Neural cell (in vitro differentiated cells): Measurements from ENCODE around the gene DAGLA. TPM values are rescaled to one million over a fixed set of nuclear protein-coding genes. Genes with fewer than 3 reads are reported as not detected.
"Not testable (repeated sequence)": the region's sequence is repeated elsewhere in the genome, so short reads cannot be mapped to it uniquely, and the experiment has no call there.

Source experiments
- H2AFZ ChIP-seq: fragments of 200-600, 300-800 bp; sonication (generic), shearing (Covaris generic); 2 replicates; pipeline ENCODE4 v1.6.0; 2014; ENCODE audit warnings: low read depth, mild to moderate bottlenecking, antibody characterized with exemption, low read length, moderate library complexity
- H3F3A ChIP-seq: fragments of 200-600 bp; shearing (Covaris generic); 2 replicates; pipeline ENCODE4 v1.6.1; 2016; ENCODE audit warnings: mild to moderate bottlenecking, moderate library complexity, mixed read lengths, antibody characterized with exemption, low read length; ENCODE audit not compliant: insufficient read depth, poor library complexity, severe bottlenecking
- H3K27ac ChIP-seq: fragments of 200-600, 300-800 bp; sonication (generic), shearing (Covaris generic); 2 replicates; pipeline ENCODE4 v1.5.1; 2014; ENCODE audit warnings: mild to moderate bottlenecking, low read length, moderate library complexity
- H3K27me3 ChIP-seq: fragments of 300-800, 200-600 bp; sonication (generic), shearing (Covaris generic); 2 replicates; pipeline ENCODE4 v1.6.0; 2014; ENCODE audit warnings: mild to moderate bottlenecking, low read depth, low read length, moderate library complexity; ENCODE audit not compliant: insufficient read depth
- H3K36me3 ChIP-seq: fragments of 300-800, 200-600 bp; sonication (generic), shearing (Covaris generic); 2 replicates; pipeline ENCODE4 v1.5.1; 2014; ENCODE audit warnings: mild to moderate bottlenecking, antibody characterized with exemption, low read length, moderate library complexity; ENCODE audit not compliant: insufficient read depth
- H3K4me2 ChIP-seq: fragments of 300-800, 200-600 bp; sonication (generic), shearing (Covaris generic); 2 replicates; pipeline ENCODE4 v1.6.0; 2014; ENCODE audit warnings: mild to moderate bottlenecking, low read length
- H3K4me3 ChIP-seq: fragments of 300-800, 200-600 bp; sonication (generic), shearing (Covaris generic); 2 replicates; pipeline ENCODE4 v1.5.1; 2014; ENCODE audit warnings: mild to moderate bottlenecking, low read length, moderate library complexity
- H3K79me2 ChIP-seq: fragments of 200-600 bp; shearing (Covaris generic); replicated peaks from 2 replicates; pipeline ENCODE4 v1.6.0; 2014; ENCODE audit warnings: mild to moderate bottlenecking, low read length, moderate library complexity; ENCODE audit not compliant: insufficient read depth
- H3K9ac ChIP-seq: fragments of 300-800, 200-600 bp; sonication (generic), shearing (Covaris generic); 2 replicates; pipeline ENCODE4 v1.6.1; 2016; ENCODE audit warnings: mild to moderate bottlenecking, low read length, mixed read lengths
- H3K9me2 ChIP-seq: fragments of 200-600 bp; shearing (Covaris generic); 2 replicates; pipeline ENCODE4 v1.6.1; 2016; ENCODE audit warnings: mild to moderate bottlenecking, low read length, mixed read lengths; ENCODE audit not compliant: insufficient read depth
- H3K9me3 ChIP-seq: fragments of 200-600, 300-800 bp; sonication (generic), shearing (Covaris generic); 2 replicates; pipeline ENCODE4 v1.6.1; 2016; ENCODE audit warnings: mild to moderate bottlenecking, mixed run types, low read length, moderate library complexity, mixed read lengths
- H4K20me1 ChIP-seq: fragments of 200-600 bp; shearing (Covaris generic); 2 replicates; pipeline ENCODE4 v1.6.1; 2016; ENCODE audit warnings: mild to moderate bottlenecking, mixed run types; ENCODE audit not compliant: insufficient read depth
- CTCF ChIP-seq: fragments of 450-650 bp; IDR thresholded peaks from 2 replicates; pipeline ENCODE4 v1.5.1; 2014; ENCODE audit warnings: antibody characterized with exemption, mild to moderate bottlenecking, moderate library complexity; ENCODE audit not compliant: poor library complexity, severe bottlenecking
- EP300 ChIP-seq: fragments of 450-650 bp; conservative IDR thresholded peaks from 2 replicates; pipeline ENCODE4 v1.6.1; 2014; ENCODE audit warnings: antibody characterized with exemption, mild to moderate bottlenecking, moderate library complexity; ENCODE audit not compliant: poor library complexity, severe bottlenecking
- EZH2 ChIP-seq: fragments of 200-600, 300-800 bp; shearing (Covaris generic), sonication (generic); IDR thresholded peaks from 2 replicates; pipeline ENCODE4 v1.6.1; 2014; ENCODE audit warnings: antibody characterized with exemption, low read length, borderline replicate concordance, mild to moderate bottlenecking; ENCODE audit not compliant: insufficient read depth, poor library complexity, severe bottlenecking
- MXI1 ChIP-seq: fragments of 450-650 bp; conservative IDR thresholded peaks from 2 replicates; pipeline ENCODE4 v1.6.1; 2014; ENCODE audit warnings: antibody characterized with exemption, mild to moderate bottlenecking; ENCODE audit not compliant: poor library complexity, severe bottlenecking
- POLR2AphosphoS5 ChIP-seq: IDR thresholded peaks from 2 replicates; pipeline ENCODE4 v1.6.1; 2012
- RAD21 ChIP-seq: fragments of 450-650 bp; conservative IDR thresholded peaks from 2 replicates; pipeline ENCODE4 v1.6.1; 2014; ENCODE audit warnings: antibody characterized with exemption, mild to moderate bottlenecking, moderate library complexity
- SMC3 ChIP-seq: fragments of 450-650 bp; conservative IDR thresholded peaks from 2 replicates; pipeline ENCODE4 v1.6.1; 2014; ENCODE audit warnings: antibody characterized with exemption, mild to moderate bottlenecking, moderate library complexity; ENCODE audit not compliant: poor library complexity
- TAF1 ChIP-seq: IDR thresholded peaks from 2 replicates; pipeline ENCODE4 v1.6.1; 2012; ENCODE audit warnings: low read depth
- polyA plus RNA-seq: library from polyadenylated mRNA; depleted of rRNA; stranded (reverse); fragments of >200 nt; gene quantifications from 2 replicates; pipeline ENCODE4 v1.2.3, GENCODE V29; 2014

Gene DAGLA
- polyA plus RNA-seq, 1 donor from 2014 or later = 4.5 TPM

- Histone ChIP-seq H3K4me2 (no peak overlapping the region), H3F3A (no peaks in the 10 kb centered on the region), H3K36me3 (no peaks in the 10 kb centered on the region), H3K9me2 (no peaks in the 10 kb centered on the region), H3K9ac (no peak overlapping the region), H3K27me3 (no peaks in the 10 kb centered on the region), H3K4me3 (no peak overlapping the region), H4K20me1 (no peaks in the 10 kb centered on the region), H3K79me2 (no peaks in the 10 kb centered on the region), H2AFZ (no peak overlapping the region), H3K9me3 (no peaks in the 10 kb centered on the region), H3K27ac (no peak overlapping the region)
- no peak for TF ChIP-seq POLR2AphosphoS5
These were observed 22.5 kb upstream of the DAGLA start for GRCh38 chr11:61657566-61658290.

- no peak overlapping the region for H3K4me2 ChIP-seq
- H3K9me2 ChIP-seq = no peaks in the 10 kb centered on the region
- no peak overlapping the region for H3K27ac ChIP-seq
- no peak overlapping the region for H3K4me3 ChIP-seq
- no peaks in the 10 kb centered on the region for H3F3A ChIP-seq
- H3K9ac ChIP-seq = no peak overlapping the region
- TF ChIP-seq POLR2AphosphoS5 = no peak
- TF ChIP-seq TAF1 = no peak
- TF ChIP-seq RAD21 = no peak
- TF ChIP-seq CTCF = no peak
- no peaks in the 10 kb centered on the region for H4K20me1 ChIP-seq
- H3K27me3 ChIP-seq = no peaks in the 10 kb centered on the region
- H3K79me2 ChIP-seq = no peaks in the 10 kb centered on the region
- H3K9me3 ChIP-seq = no peaks in the 10 kb centered on the region
- H2AFZ ChIP-seq = no peak overlapping the region
- no peaks in the 10 kb centered on the region for H3K36me3 ChIP-seq
These were observed 20.6 kb upstream of the DAGLA start for GRCh38 chr11:61659413-61660196.

- H4K20me1 ChIP-seq, H3K79me2 ChIP-seq, H3K4me2 ChIP-seq, H3K9me3 ChIP-seq, H3K9me2 ChIP-seq, H3F3A ChIP-seq, H3K36me3 ChIP-seq, H3K27me3 ChIP-seq, H3K9ac ChIP-seq, H3K27ac ChIP-seq, H2AFZ ChIP-seq, H3K4me3 ChIP-seq: not testable (repeated sequence)
These were observed 19.2 kb upstream of the DAGLA start for GRCh38 chr11:61660997-61661396.

- Histone ChIP-seq H3K4me2 (no peak overlapping the region), H3K36me3 (no peaks in the 10 kb centered on the region), H3F3A (no peaks in the 10 kb centered on the region), H3K27ac (no peak overlapping the region), H3K9me3 (no peaks in the 10 kb centered on the region), H3K9me2 (no peaks in the 10 kb centered on the region), H3K9ac (no peak overlapping the region), H3K4me3 (no peak overlapping the region), H2AFZ (no peak overlapping the region), H3K27me3 (no peaks in the 10 kb centered on the region), H4K20me1 (no peaks in the 10 kb centered on the region), H3K79me2 (no peaks in the 10 kb centered on the region)
- no peak for TF ChIP-seq CTCF
- no peak for TF ChIP-seq EP300
- TF ChIP-seq EZH2 = no peak
- TF ChIP-seq RAD21 = no peak
- no peak for TF ChIP-seq SMC3
- no peak for TF ChIP-seq MXI1
These were observed 13.4 kb upstream of the DAGLA start for GRCh38 chr11:61666684-61667297.
